Measurements from ENCODE around the gene TRIL.

DNA sequence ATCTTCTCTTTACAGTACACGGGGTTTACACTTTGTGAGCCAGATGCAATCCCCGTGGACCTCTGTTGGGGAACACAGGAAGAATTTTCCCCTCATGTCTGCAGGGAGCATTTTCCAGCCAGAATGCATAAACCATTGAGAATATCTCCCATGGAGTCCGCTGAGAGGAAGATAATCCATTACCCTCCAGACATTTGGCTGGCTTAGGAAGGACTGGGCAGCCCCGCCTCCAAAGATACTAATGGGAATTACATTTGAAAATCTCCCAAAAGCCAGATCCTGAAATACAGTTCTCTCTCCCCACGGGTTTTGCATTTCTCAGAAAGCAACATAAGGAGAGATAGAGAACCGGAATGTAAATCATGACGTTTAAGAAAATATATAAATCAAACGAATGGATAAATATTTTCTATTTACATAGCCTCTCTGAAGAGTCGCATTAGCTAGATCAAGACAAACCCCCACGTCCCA lies 53.5 kb downstream of the TRIL start:
- TF ChIP-seq, protein P1, sequence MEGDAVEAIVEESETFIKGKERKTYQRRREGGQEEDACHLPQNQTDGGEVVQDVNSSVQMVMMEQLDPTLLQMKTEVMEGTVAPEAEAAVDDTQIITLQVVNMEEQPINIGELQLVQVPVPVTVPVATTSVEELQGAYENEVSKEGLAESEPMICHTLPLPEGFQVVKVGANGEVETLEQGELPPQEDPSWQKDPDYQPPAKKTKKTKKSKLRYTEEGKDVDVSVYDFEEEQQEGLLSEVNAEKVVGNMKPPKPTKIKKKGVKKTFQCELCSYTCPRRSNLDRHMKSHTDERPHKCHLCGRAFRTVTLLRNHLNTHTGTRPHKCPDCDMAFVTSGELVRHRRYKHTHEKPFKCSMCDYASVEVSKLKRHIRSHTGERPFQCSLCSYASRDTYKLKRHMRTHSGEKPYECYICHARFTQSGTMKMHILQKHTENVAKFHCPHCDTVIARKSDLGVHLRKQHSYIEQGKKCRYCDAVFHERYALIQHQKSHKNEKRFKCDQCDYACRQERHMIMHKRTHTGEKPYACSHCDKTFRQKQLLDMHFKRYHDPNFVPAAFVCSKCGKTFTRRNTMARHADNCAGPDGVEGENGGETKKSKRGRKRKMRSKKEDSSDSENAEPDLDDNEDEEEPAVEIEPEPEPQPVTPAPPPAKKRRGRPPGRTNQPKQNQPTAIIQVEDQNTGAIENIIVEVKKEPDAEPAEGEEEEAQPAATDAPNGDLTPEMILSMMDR (conservative IDR thresholded peaks at IDR 0.05; ENCODE audit: low read length), result no peak
- no peak for TF ChIP-seq EZH2phosphoT487 (IDR thresholded peaks at IDR 0.05; ENCODE audit: borderline replicate concordance, low read depth, low read length)
